ENCODE data around the gene ACTRT2. TPM values are rescaled to one million over a fixed set of nuclear protein-coding genes. Genes with fewer than 3 reads are reported as not detected.

ACTRT2 gene
- total and polyA plus RNA-seq, 10 of the 15 experiments (the other 5 are each of a cell fraction or from before 2014, with no cell fraction given) = not detected

- TF ChIP-seq ZBTB4 (CRISPR knock-in tag; IDR thresholded peaks at IDR 0.05) (no peak), FOS (IDR thresholded peaks at IDR 0.05; ENCODE audit: borderline replicate concordance, extremely low read depth, insufficient read length) (no peak), HDAC6 (IDR thresholded peaks at IDR 0.05; ENCODE audit: unreplicated experiment) (no peak), SPI1 (IDR thresholded peaks at IDR 0.05; ENCODE audit: borderline replicate concordance, insufficient read depth, low read depth, low read length) (no peak), IRF4 (IDR thresholded peaks at IDR 0.05; ENCODE audit: low read depth, low read length) (no peak), EP300 (IDR thresholded peaks at IDR 0.05; ENCODE audit: borderline replicate concordance in 1 of 2, control insufficient read depth in 1 of 2, low read depth in 2 of 2, low read length in 2 of 2) (no peak)
Measured at GRCh38 chr1:3038113-3038551, 16.9 kb downstream of the ACTRT2 start (continued).

GRCh38 chr1:3038571-3039181, 17.4 kb downstream of the ACTRT2 start:
- Histone ChIP-seq H3K36me3 (ENCODE audit: control insufficient read depth in 2 of 2, insufficient read depth in 2 of 2, low read length in 1 of 2) (no peaks in the 10 kb centered on the region), H3K9ac (ENCODE audit: control insufficient read depth, insufficient read depth, low read length) (no peak overlapping the region), H3K4me2 (ENCODE audit: control insufficient read depth, insufficient read depth) (no peak overlapping the region), H3K4me1 (ENCODE audit: control insufficient read depth, insufficient read depth, low read length) (no peaks in the 10 kb centered on the region), H3K27me3 (replicated peaks in 1 of 2; ENCODE audit: control insufficient read depth in 2 of 2, insufficient read depth in 2 of 2, low read length in 1 of 2) (no peaks in the 10 kb centered on the region), H4K20me1 (ENCODE audit: control insufficient read depth, insufficient read depth) (no peaks in the 10 kb centered on the region), H2AFZ (ENCODE audit: control insufficient read depth, low read depth, low read length) (no peak overlapping the region), H3K9me3 (replicated peaks; ENCODE audit: control insufficient read depth, insufficient read depth, low read length) (no peaks in the 10 kb centered on the region), H3K27ac (ENCODE audit: control insufficient read depth, insufficient read depth) (no peak overlapping the region), H3K4me3 (no peak overlapping the region), H3K79me2 (ENCODE audit: control insufficient read depth, insufficient read depth, low read length) (no peaks in the 10 kb centered on the region)
- SMC1A ChIA-PET (ENCODE audit: uncharacterized antibody, unreplicated experiment) = no interaction called here
- POLR2A ChIA-PET = no interaction called here
- CTCF ChIA-PET = no interaction called here
- in situ Hi-C loops (cut with MboI) (no loop called here), intact Hi-C loops (cut with micrococcal nuclease; ENCODE audit: unreplicated experiment) (no loop called here)
- ATAC-seq = no peak
- RAD21 ChIA-PET (ENCODE audit: unreplicated experiment) = no interaction called here
- no peak for FAIRE-seq
- DNase-seq (ENCODE audit: low read depth, low spot score) = no peak
- BruUV-seq (replicated peaks) = no TSS peak
- WGBS (ENCODE audit: insufficient coverage, insufficient replicate concordance, low lambda C conversion rate, missing lambda C conversion rate) = 28% methylated on average over 18 of the region's 19 CpGs
- TF ChIP-seq JUND (IDR thresholded peaks at IDR 0.05; ENCODE audit: low read depth, low read length) (no peak), HDAC6 (IDR thresholded peaks at IDR 0.05; ENCODE audit: unreplicated experiment) (no peak), ATF2 (IDR thresholded peaks at IDR 0.05; ENCODE audit: low read length) (no peak), NFXL1 (IDR thresholded peaks at IDR 0.05; ENCODE audit: borderline replicate concordance) (no peak), ZNF592 (IDR thresholded peaks at IDR 0.05) (no peak)

Data from GM12878 (cell line).